Measurements from ENCODE around the gene PYGO2. TPM values are rescaled to one million over a fixed set of nuclear protein-coding genes. Genes with fewer than 3 reads are reported as not detected.

PYGO2 gene
- total RNA-seq, 1 experiment from 2014 or later: 33.2 TPM

DNA sequence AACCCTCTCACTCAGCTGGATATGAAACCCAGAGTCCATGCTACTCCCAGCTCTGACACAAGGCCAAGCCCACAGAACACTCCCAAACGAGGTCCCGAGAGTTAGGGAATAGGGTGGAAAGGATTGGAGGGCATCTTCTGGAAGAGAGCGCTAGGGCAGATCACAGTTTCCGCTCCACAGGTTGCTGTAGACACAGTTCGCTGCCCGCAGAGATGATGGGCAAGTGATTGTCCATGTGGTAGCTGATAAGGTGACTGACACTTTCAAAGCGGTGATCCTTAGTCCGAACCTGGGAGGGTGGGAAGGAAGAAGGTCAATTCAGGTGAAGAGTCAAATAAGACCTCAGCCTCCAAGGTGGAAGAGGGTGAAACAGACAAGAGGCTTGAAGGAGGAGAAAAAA is 2.1 kb upstream of the PYGO2 start:
- peaks cover 16% of the 10 kb centered on the region for H3K79me2 ChIP-seq (ENCODE audit: low read depth)

DNA sequence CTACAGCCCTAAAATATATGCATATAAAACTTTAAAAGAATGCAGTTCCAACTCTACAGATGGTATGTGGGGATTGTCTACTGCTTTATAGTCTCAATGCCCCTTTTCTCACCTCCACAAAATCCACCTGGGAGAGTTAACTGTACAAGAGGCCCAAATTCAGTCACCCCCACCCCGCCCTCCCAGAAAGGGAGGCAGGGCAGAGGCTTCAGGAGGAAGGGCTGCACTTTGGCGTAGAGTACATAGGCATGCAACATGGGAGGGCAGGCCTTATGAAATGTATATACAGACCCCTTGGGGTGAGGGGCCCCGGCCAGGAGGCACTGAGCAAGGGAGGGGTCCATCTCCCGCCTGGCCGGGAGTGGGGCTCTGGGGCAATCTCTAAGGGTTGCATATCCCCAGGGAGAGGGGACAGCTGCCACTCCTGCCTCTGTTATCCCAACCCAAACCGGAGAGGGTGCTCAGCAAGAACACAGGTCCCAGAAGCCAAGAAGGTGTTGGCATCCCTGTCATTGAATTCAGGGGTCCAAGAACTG is 1.3 kb upstream of the PYGO2 start:
- Histone ChIP-seq H2AFZ (no peak overlapping the region), H3K9me3 (ENCODE audit: insufficient read depth, low read depth) (no peaks in the 10 kb centered on the region), H3K27ac (peak overlapping the region; percentile 72; the same call in 1 of the 2 replicates), H3K4me1 (replicated peaks; ENCODE audit: insufficient read depth) (peaks cover 16% of the 10 kb centered on the region), H4K20me1 (ENCODE audit: insufficient read depth) (no peaks in the 10 kb centered on the region), H3K36me3 (ENCODE audit: low read depth) (peaks cover 26% of the 10 kb centered on the region), H3K4me2 (peak overlapping the region; percentile 90), H3K79me2 (ENCODE audit: low read depth) (peaks cover 12% of the 10 kb centered on the region), H3K4me3 (peak overlapping the region; percentile 78), H3K9me2 (ENCODE audit: insufficient read depth) (no peaks in the 10 kb centered on the region), H3K27me3 (ENCODE audit: insufficient read depth, low read depth) (no peaks in the 10 kb centered on the region), H3F3A (ENCODE audit: insufficient read depth, low read depth) (peaks cover 57% of the 10 kb centered on the region)
- CTCF ChIA-PET: no interaction called here
- no peak for TF ChIP-seq EZH2 (IDR thresholded peaks at IDR 0.05; ENCODE audit: low read depth)
- TF ChIP-seq, protein P1, sequence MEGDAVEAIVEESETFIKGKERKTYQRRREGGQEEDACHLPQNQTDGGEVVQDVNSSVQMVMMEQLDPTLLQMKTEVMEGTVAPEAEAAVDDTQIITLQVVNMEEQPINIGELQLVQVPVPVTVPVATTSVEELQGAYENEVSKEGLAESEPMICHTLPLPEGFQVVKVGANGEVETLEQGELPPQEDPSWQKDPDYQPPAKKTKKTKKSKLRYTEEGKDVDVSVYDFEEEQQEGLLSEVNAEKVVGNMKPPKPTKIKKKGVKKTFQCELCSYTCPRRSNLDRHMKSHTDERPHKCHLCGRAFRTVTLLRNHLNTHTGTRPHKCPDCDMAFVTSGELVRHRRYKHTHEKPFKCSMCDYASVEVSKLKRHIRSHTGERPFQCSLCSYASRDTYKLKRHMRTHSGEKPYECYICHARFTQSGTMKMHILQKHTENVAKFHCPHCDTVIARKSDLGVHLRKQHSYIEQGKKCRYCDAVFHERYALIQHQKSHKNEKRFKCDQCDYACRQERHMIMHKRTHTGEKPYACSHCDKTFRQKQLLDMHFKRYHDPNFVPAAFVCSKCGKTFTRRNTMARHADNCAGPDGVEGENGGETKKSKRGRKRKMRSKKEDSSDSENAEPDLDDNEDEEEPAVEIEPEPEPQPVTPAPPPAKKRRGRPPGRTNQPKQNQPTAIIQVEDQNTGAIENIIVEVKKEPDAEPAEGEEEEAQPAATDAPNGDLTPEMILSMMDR (conservative IDR thresholded peaks at IDR 0.05): no peak
- no TSS peak for BruUV-seq (replicated peaks)
- DNase-seq: no peak
- intact Hi-C loops (cut with micrococcal nuclease; ENCODE audit: unreplicated experiment): loop anchor here (5.0 kb wide), 1 partner anchor 39 kb away; the partner anchor contains the start of gene ZBTB7B
- POLR2A ChIA-PET (ENCODE audit: unreplicated experiment): interaction anchor here (0.6 kb wide), 1 partner anchor 9 kb away, joined by 11 read pairs; no protein-coding TSS in a partner anchor

More for the DNA sequence above, 2.1 kb upstream of the PYGO2 start:
- no peaks in the 10 kb centered on the region for H4K20me1 ChIP-seq (ENCODE audit: insufficient read depth)
- H3K27me3 ChIP-seq (ENCODE audit: insufficient read depth, low read depth): no peaks in the 10 kb centered on the region
- DNase-seq: no peak
- H3K4me3 ChIP-seq: no peak overlapping the region
- BruUV-seq (replicated peaks): no TSS peak
- peaks cover 49% of the 10 kb centered on the region for H3F3A ChIP-seq (ENCODE audit: insufficient read depth, low read depth)
- intact Hi-C loops (cut with micrococcal nuclease; ENCODE audit: unreplicated experiment): loop anchor here (5.0 kb wide), 1 partner anchor 39 kb away; the partner anchor contains the start of gene ZBTB7B
- H3K27ac ChIP-seq: no peak overlapping the region
- H3K9me2 ChIP-seq (ENCODE audit: insufficient read depth): no peaks in the 10 kb centered on the region
- peaks cover 16% of the 10 kb centered on the region for H3K4me1 ChIP-seq (replicated peaks; ENCODE audit: insufficient read depth)
- POLR2A ChIA-PET (ENCODE audit: unreplicated experiment): interaction anchor here (0.5 to 0.7 kb wide), 3 partner anchors 8 to 78 kb away, joined by 3 to 11 read pairs (median 6); partner anchors contain the start of gene FLAD1
- peaks cover 26% of the 10 kb centered on the region for H3K36me3 ChIP-seq (ENCODE audit: low read depth)
- CTCF ChIA-PET: no interaction called here
- no peaks in the 10 kb centered on the region for H3K9me3 ChIP-seq (ENCODE audit: insufficient read depth, low read depth)
- TF ChIP-seq EZH2 (IDR thresholded peaks at IDR 0.05; ENCODE audit: low read depth): no peak
- TF ChIP-seq, protein P1 (conservative IDR thresholded peaks at IDR 0.05): no peak
- no peak overlapping the region for H2AFZ ChIP-seq
- H3K4me2 ChIP-seq: no peak overlapping the region

DNA sequence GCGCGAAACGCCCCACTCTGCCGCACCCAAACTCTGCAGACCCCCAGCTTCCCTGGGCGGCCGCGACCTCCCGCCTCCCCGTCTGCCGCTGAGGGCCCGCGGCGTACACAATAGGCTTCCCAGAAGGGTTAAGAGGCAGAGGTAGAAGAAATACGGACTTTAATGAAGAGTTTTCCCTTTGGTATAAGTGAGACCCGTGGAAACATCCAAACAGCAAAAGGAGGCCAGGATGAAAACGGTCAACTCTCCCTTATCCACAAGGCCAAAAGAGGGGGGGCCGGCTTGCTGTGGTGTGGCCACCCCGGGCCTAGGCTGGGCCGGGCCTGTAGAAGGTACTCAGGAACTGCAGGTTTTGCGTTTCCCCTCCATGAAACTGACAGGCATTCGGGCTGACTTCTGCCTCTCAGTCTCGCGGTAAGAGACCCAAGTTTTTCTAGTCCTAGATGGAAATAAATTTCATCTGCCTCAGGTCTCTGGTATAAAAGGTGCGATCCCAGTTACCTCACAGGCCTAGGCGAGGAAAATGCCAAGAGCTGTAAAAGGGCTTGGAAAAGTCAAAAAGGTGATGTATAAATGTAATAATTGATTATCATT is 671 bp upstream of the PYGO2 start:
- Histone ChIP-seq H3K79me2 (ENCODE audit: low read depth) (peaks cover 12% of the 10 kb centered on the region), H3K9me3 (ENCODE audit: insufficient read depth, low read depth) (no peaks in the 10 kb centered on the region), H3K27ac (peak overlapping the region; percentile 72), H3F3A (ENCODE audit: insufficient read depth, low read depth) (peaks cover 53% of the 10 kb centered on the region), H3K36me3 (ENCODE audit: low read depth) (peaks cover 22% of the 10 kb centered on the region), H2AFZ (no peak overlapping the region), H3K4me2 (peak overlapping the region; percentile 90), H3K4me1 (replicated peaks; ENCODE audit: insufficient read depth) (peaks cover 16% of the 10 kb centered on the region), H3K9me2 (ENCODE audit: insufficient read depth) (no peaks in the 10 kb centered on the region), H4K20me1 (ENCODE audit: insufficient read depth) (no peaks in the 10 kb centered on the region), H3K4me3 (peak overlapping the region; percentile 78), H3K27me3 (ENCODE audit: insufficient read depth, low read depth) (no peaks in the 10 kb centered on the region)
- TSS peak; percentile 82 for BruUV-seq (replicated peaks)
- no peak for TF ChIP-seq EZH2 (IDR thresholded peaks at IDR 0.05; ENCODE audit: low read depth)
- TF ChIP-seq, protein P1 (conservative IDR thresholded peaks at IDR 0.05): no peak; the same call in 1 of the 2 replicates
- POLR2A ChIA-PET (ENCODE audit: unreplicated experiment): interaction anchor here (0.6 to 0.9 kb wide), 2 partner anchors 92 to 403 kb away, joined by 3 to 4 read pairs; partner anchors contain the start of gene KCNN3
- intact Hi-C loops (cut with micrococcal nuclease; ENCODE audit: unreplicated experiment): loop anchor here (5.0 kb wide), 1 partner anchor 40 kb away; the partner anchor contains the start of gene ZBTB7B
- CTCF ChIA-PET: no interaction called here
- no peak for DNase-seq

All from PC-9 (cell line).